DLD1 (cell line): ENCODE results near the gene FOXD4L6.
"Not testable (repeated sequence)": the region's sequence is repeated elsewhere in the genome, so short reads cannot be mapped to it uniquely, and the experiment has no call there.

Experiments
- in situ Hi-C: cut with HindIII; loops from 2 replicates; pipeline ENCODE4 v1.10.0; 2017; ENCODE audit warnings: low sequenced_read_pairs

Gene FOXD4L6

GRCh38 chr9:41104542-41104941 lies 23.9 kb downstream of the FOXD4L6 start:
- in situ Hi-C loops: not testable (repeated sequence)

GRCh38 chr9:41100508-41100907 lies 28.0 kb downstream of the FOXD4L6 start:
- in situ Hi-C loops: not testable (repeated sequence)

- in situ Hi-C loops: not testable (repeated sequence)
Observed at GRCh38 chr9:41098759-41099158, 29.7 kb downstream of the FOXD4L6 start.

GRCh38 chr9:41095060-41095459 lies 33.4 kb downstream of the FOXD4L6 start:
- in situ Hi-C loops: not testable (repeated sequence)

GRCh38 chr9:41094010-41094773 lies 34.3 kb downstream of the FOXD4L6 start:
- in situ Hi-C loops: not testable (repeated sequence)

- in situ Hi-C loops: not testable (repeated sequence)
Observed at GRCh38 chr9:41090922-41091321, 37.6 kb downstream of the FOXD4L6 start.

- in situ Hi-C loops: not testable (repeated sequence)
Observed at GRCh38 chr9:41090386-41090785, 38.1 kb downstream of the FOXD4L6 start.

- in situ Hi-C loops: not testable (repeated sequence)
Observed at GRCh38 chr9:41088450-41089059, 39.9 kb downstream of the FOXD4L6 start.

- in situ Hi-C loops: not testable (repeated sequence)
Observed at GRCh38 chr9:41087929-41088328, 40.6 kb downstream of the FOXD4L6 start.

GRCh38 chr9:41087157-41087780 lies 41.2 kb downstream of the FOXD4L6 start:
- in situ Hi-C loops: not testable (repeated sequence)

- in situ Hi-C loops: not testable (repeated sequence)
Observed at GRCh38 chr9:41086685-41087084, 41.8 kb downstream of the FOXD4L6 start.

- in situ Hi-C loops: not testable (repeated sequence)
Observed at GRCh38 chr9:41086215-41086614, 42.3 kb downstream of the FOXD4L6 start.

GRCh38 chr9:41082358-41082757 lies 46.1 kb downstream of the FOXD4L6 start:
- in situ Hi-C loops: not testable (repeated sequence)

GRCh38 chr9:41079464-41079863 lies 49.0 kb downstream of the FOXD4L6 start:
- in situ Hi-C loops: not testable (repeated sequence)

- in situ Hi-C loops: not testable (repeated sequence)
Observed at GRCh38 chr9:41077586-41077985, 50.9 kb downstream of the FOXD4L6 start.
